ENCODE measurements around the gene SLC35A4.
"Not testable (repeated sequence)": the region's sequence is repeated elsewhere in the genome, so short reads cannot be mapped to it uniquely, and the experiment has no call there.

The SLC35A4 gene

GRCh38 chr5:140557965-140558364 is 6.7 kb upstream of the SLC35A4 start:
- DNase-seq (ENCODE audit: low read depth in 2 of 2) = no peak

- no peak for DNase-seq (ENCODE audit: low read depth in 2 of 2)
Observed at GRCh38 chr5:140558542-140558941, 6.1 kb upstream of the SLC35A4 start.

GRCh38 chr5:140560227-140560626 is 4.4 kb upstream of the SLC35A4 start:
- DNase-seq (ENCODE audit: low read depth in 2 of 2) = no peak

DNA sequence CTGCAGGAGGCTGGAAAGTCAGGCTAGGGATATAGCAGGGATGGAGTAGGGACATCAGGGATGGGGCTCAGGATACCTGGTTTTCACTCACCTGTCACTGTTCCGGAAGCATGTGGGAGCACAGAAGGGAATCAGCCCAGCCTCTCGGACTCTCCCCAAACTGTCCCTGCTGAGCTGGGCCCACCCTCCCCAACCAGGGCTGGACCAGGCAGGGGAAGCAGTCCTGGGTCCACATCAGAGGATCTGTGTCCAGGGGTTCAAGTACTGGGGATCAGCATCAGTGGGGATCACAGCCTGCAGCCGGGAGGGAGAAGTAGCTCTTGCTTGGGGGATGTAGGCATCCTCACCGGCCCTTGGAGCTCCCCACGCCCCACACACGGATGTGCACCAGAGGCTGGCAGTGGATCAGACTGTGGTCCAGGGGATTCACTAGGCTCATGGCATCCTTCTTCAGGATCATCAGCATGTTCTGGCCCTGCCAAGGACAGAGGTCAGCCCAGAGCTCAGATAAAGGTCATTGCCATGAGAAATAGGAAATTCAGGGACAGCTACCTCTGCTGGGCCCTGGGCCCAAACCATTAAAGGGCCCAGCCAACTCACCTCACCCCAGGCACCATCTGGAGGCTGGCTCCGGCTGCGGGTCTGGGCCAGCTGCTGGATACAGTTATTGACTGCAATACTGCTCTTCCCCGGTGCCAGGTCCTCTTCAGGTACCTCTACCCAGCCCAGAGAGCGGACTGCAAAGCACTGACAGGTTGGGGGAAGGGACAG is 2.7 kb upstream of the SLC35A4 start:
- DNase-seq (ENCODE audit: low read depth in 2 of 2) = no peak

DNA sequence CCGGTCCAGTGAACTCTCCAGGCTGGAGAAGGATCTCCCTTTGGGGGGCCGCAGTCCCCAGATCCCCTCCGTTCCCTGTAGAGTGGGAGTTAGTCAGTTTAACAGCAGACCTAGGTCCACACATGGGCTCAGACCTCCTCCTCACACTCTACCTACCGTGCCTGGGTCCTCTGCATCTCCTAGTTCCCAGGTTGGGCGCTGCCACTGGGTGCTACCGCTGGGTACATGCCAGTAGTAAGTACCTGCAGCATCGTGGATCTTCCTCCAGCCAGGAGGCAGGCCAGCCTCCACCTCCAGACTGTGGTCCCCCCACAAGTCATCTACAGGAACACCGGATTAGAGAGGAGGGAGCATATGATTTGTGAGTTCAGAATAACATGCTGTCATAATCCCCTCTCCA is 1.0 kb upstream of the SLC35A4 start:
- no peak for DNase-seq (ENCODE audit: low read depth in 2 of 2)

- no peak for DNase-seq (ENCODE audit: low read depth in 2 of 2)
Observed at GRCh38 chr5:140565024-140565779, 574 bp downstream of the SLC35A4 start.

GRCh38 chr5:140565780-140566095 is 1.1 kb downstream of the SLC35A4 start:
- no peak for DNase-seq (ENCODE audit: low read depth in 2 of 2)

DNA sequence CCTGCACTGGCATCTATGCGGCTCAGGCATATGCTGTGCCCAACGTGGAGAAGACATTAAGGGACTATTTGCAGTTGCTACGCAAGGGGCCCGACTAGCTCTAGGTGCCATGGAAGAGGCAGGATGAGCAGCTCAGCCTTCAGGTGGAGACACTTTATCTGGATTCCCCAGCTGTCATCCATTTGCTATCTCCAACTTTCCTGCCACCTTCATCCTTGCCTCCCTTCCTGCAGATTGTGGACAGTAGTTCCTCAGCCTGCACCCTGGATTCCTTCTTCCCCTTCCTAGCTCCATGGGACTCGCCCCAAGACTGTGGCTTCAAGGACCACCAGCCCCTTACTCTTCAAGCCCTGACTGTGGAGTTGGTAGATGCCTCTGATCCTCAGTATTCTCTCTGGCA is 2.0 kb downstream of the SLC35A4 start:
- DNase-seq (ENCODE audit: low read depth in 2 of 2) = no peak

DNA sequence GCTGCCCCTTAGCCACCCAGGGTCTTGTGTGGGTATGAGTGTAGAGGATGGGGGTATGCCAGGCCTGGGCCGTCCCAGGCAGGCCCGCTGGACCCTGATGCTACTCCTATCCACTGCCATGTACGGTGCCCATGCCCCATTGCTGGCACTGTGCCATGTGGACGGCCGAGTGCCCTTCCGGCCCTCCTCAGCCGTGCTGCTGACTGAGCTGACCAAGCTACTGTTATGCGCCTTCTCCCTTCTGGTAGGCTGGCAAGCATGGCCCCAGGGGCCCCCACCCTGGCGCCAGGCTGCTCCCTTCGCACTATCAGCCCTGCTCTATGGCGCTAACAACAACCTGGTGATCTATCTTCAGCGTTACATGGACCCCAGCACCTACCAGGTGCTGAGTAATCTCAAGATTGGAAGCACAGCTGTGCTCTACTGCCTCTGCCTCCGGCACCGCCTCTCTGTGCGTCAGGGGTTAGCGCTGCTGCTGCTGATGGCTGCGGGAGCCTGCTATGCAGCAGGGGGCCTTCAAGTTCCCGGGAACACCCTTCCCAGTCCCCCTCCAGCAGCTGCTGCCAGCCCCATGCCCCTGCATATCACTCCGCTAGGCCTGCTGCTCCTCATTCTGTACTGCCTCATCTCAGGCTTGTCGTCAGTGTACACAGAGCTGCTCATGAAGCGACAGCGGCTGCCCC is 2.6 kb downstream of the SLC35A4 start:
- DNase-seq (ENCODE audit: low read depth in 2 of 2) = no peak

- DNase-seq (ENCODE audit: low read depth in 2 of 2) = no peak
Observed at GRCh38 chr5:140567871-140568270, 3.2 kb downstream of the SLC35A4 start.

GRCh38 chr5:140568443-140569063 is 3.9 kb downstream of the SLC35A4 start:
- DNase-seq (ENCODE audit: low read depth in 2 of 2) = no peak

GRCh38 chr5:140569197-140569596 is 4.6 kb downstream of the SLC35A4 start:
- DNase-seq (ENCODE audit: low read depth in 2 of 2) = no peak

- no peak for DNase-seq (ENCODE audit: low read depth in 2 of 2)
Observed at GRCh38 chr5:140570058-140570457, 5.4 kb downstream of the SLC35A4 start.

GRCh38 chr5:140570488-140570887 is 5.9 kb downstream of the SLC35A4 start:
- DNase-seq (ENCODE audit: low read depth in 2 of 2) = no peak

- DNase-seq (ENCODE audit: low read depth in 2 of 2) = no peak
Observed at GRCh38 chr5:140571105-140571504, 6.5 kb downstream of the SLC35A4 start.

DNA sequence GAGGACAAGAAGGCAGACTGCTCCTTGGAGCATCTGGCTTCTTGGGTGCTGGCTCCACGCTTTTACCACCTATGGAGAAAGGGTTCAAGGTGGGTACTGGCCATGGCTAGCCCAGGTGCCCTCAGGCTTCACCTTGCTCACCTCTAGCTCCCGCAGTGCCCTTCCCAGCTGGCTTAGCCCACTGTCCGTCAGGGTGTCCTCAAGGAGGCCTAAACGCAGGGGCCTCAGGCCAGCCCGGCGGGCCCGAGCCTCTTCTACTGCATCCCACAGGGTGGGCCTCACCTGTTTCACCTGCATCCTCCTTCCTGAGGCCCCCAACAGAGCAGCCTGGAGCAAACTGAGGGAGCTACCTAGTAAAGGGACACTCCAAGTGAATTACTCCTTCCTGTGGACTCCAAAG is 9.1 kb downstream of the SLC35A4 start:
- DNase-seq (ENCODE audit: low read depth in 2 of 2) = no peak

GRCh38 chr5:140574165-140574564 is 9.5 kb downstream of the SLC35A4 start:
- no peak for DNase-seq (ENCODE audit: low read depth in 2 of 2)

DNA sequence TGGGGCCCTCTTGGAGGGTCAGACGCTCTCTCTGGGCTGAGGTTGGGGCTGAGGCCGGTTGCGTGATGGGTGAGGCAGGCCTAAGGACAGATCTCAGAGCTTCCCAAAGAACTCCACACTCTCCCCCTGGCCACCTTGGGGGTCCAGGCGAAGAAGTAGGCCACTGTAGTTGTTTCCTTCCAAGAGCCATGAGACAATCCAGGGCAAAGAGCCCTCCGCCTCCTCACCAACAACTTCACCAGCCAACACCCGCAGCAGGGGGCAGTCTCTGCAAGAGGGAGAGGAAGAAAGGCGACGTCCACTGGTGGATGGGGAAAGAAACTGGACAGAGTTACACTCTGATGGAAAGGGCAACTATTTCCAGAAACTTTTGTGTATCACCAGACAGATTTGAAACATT is 10.7 kb downstream of the SLC35A4 start:
- DNase-seq (ENCODE audit: low read depth in 2 of 2) = no peak

DNA sequence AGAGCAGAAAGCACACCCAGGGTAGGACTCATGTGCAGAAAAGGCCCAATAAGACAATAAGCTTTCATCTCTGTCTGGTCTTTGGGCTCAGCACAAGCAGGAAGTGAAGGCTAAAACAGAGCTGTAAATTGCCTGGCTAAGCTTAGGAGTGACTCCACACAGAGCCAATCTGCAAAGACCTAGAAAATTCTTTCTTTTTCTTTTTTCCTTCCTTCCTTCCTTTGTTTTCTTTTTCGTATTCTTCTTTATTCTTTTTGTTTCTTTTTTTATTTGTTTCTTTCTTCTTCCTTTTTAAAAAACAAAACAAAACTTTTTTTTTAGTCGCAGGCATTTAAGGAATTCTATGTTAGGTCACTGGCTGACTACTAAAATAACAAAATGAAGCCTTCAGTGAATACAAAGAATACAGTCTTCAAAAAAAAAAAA is 12.2 kb downstream of the SLC35A4 start:
- no peak for DNase-seq (ENCODE audit: low read depth in 2 of 2)

DNA sequence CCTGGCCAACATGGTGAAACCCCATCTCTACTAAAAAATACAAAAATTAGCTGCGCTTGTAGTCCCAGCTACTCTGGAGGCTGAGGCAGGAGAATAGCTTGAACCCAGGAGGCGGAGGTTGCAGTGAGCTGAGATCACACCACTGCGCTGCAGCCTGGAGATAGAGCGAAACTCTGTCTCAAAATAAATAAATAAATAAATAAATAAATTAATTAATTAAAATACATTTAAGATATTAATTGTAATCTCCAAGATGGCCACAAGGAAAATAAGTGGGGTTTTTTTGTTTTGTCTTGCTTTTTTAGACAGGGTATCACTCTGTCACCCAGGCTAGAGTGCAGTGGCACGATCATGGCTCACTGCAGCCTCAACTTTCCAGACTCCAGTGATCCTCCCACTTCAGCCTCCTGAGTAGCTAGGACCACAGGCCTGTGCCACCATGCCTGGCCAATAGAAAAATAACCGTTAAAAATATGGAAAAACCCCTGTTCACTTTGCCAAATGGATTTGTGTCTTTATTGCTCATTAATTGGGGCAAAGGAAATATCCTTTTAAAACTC is 14.6 kb downstream of the SLC35A4 start:
- DNase-seq (ENCODE audit: low read depth in 2 of 2) = not testable (repeated sequence)

DNA sequence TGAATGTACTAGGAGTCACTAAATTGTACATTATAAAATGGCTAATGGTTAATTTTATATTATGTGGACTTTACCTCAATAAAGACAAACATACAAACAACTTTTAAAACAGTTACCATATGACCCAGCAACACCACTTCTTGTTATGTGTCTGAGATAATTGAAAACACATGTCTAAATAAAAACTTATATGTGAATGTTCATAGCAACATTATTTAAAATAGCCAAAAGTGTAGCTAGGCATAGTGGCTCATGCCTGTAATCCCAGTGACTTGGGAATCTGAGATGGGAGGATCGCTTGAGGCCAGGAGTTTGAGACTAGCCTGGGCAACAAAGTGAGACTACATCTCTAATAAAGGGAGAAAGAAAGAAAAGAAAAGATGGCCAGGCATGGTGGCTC is 22.9 kb downstream of the SLC35A4 start:
- no peak for DNase-seq (ENCODE audit: low read depth in 2 of 2)
